LNCAP (cell line): ENCODE measurements around the gene CLPX.

Experiments used
- CTCF ChIP-seq: fragments of 450-650 bp; IDR thresholded peaks from 2 replicates; pipeline ENCODE4 v1.5.1; 2017; ENCODE audit warnings: mild to moderate bottlenecking

Gene CLPX

GRCh38 chr15:65211482-65211982 is 26.4 kb upstream of the CLPX start:
- no peak for TF ChIP-seq CTCF

GRCh38 chr15:65210770-65211481 is 25.8 kb upstream of the CLPX start, which contains the start of gene CILP:
TSS of gene CILP (minus strand) at chr15:65211473. CDS start at chr15:65209755, 1,718 bp downstream.
- TF ChIP-seq CTCF: no peak

- no peak for TF ChIP-seq CTCF
These were observed 24.8 kb upstream of the CLPX start for GRCh38 chr15:65209701-65210643.

GRCh38 chr15:65208647-65209046 is 23.5 kb upstream of the CLPX start:
- no peak for TF ChIP-seq CTCF

- no peak for TF ChIP-seq CTCF
These were observed 22.2 kb upstream of the CLPX start for GRCh38 chr15:65207280-65207840.

GRCh38 chr15:65206750-65207149 is 21.6 kb upstream of the CLPX start:
- TF ChIP-seq CTCF: no peak

GRCh38 chr15:65204931-65205660 is 20.0 kb upstream of the CLPX start:
- TF ChIP-seq CTCF: no peak
